Colonic mucosa (tissue), 4 donors: ENCODE data around the gene ABCG1. TPM values are rescaled to one million over a fixed set of nuclear protein-coding genes. Genes with fewer than 3 reads are reported as not detected.

Experiments used
- DNase-seq: peaks from one replicate; pipeline ENCODE4 v3.0.0-alpha.2; 2020
- H3K27ac ChIP-seq: fragments of 200-600 bp; one replicate; pipeline ENCODE4 v1.8.0; 2021
- H3K27me3 ChIP-seq: fragments of 200-600 bp; one replicate; pipeline ENCODE4 v1.8.0; 2021
- H3K36me3 ChIP-seq: fragments of 200-600 bp; one replicate; pipeline ENCODE4 v1.8.0; 2021
- H3K4me1 ChIP-seq: fragments of 200-600 bp; one replicate; pipeline ENCODE4 v1.8.0; 2021; ENCODE audit warnings: mild to moderate bottlenecking
- H3K4me3 ChIP-seq: fragments of 200-600 bp; one replicate; pipeline ENCODE4 v1.8.0; 2021
- H3K9ac ChIP-seq, 2 donors: one replicate each; pipeline ENCODE4 v1.7.0; 2013; ENCODE audit warnings: control low read depth in 2 of 2, low read depth in 2 of 2, low read length in 2 of 2
- H3K9me3 ChIP-seq: fragments of 200-600 bp; one replicate; pipeline ENCODE4 v1.8.0; 2021
- intact Hi-C: fragments of 100-400 bp; cut with DNase I; formaldehyde crosslinking; loops from one replicate; pipeline ENCODE4 v1.14.1; 2022
- total RNA-seq, 2 donors: library from RNA; stranded (reverse); fragmentation: NEBNext Ultra II Directional in 1 of 2; extraction: Animal tissue kit (Norgen Biotek cat#: 25700) in 1 of 2; gene quantifications; one replicate each; pipeline ENCODE4 v1.2.1, GENCODE V29; 2021
- TF ChIP-seq, protein P1 (sequence below): fragments of 200-600 bp; IDR thresholded peaks from one replicate; pipeline ENCODE4 v1.8.0; 2022; ENCODE audit warnings: antibody characterized with exemption, mild to moderate bottlenecking
- donor health status: healthy.
- donor health status: DM: no; HTN: no; CAD: no.
- donor health status: DM: no; HTN: no; CAD: no.

The ABCG1 gene
- total RNA-seq, 2 donors from 2014 or later: 13.8 to 60.0 TPM

DNA sequence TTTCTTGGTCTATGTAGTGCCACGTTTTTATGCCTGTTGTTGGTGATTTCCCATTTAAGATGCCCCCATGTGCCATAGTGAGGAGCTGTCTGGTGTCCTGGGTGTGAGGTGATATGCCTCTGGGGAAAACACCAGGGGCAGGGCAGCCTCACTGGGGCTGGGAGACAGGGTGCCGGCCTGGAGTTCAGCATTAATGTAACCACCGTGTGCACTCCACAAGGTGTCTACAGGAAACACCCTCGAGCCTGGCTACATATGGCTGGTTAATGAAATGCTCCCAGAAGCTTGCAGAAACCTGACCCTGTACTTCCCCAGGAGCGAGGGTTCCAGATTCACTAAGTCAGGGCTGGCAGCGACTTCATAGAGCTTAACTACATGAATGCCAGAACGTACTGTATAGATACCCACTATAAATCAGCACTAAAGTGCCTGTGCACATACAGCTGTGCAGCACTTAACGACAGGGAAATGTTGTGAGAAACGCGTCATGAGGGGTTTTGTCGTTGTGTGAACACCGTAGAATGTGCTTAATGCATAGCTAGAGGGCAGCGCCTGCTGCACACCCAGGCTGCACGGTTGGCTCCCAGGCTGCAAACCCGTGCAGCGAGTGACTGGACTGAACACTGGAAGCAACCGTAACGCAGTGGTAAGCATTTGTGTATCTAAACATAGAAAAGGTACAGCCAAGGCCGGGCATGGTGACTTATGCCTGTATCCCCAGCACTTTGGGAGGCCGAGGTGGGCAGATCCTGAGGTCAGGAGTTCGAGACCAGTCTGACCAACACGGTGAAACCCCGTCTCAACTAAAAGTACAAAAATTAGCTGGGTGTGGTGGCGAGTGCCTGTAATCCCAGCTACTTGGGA, 121.5 kb downstream of the ABCG1 start:
- H3K4me1 ChIP-seq: peaks cover 4% of the 10 kb centered on the region
- TF ChIP-seq, protein P1, sequence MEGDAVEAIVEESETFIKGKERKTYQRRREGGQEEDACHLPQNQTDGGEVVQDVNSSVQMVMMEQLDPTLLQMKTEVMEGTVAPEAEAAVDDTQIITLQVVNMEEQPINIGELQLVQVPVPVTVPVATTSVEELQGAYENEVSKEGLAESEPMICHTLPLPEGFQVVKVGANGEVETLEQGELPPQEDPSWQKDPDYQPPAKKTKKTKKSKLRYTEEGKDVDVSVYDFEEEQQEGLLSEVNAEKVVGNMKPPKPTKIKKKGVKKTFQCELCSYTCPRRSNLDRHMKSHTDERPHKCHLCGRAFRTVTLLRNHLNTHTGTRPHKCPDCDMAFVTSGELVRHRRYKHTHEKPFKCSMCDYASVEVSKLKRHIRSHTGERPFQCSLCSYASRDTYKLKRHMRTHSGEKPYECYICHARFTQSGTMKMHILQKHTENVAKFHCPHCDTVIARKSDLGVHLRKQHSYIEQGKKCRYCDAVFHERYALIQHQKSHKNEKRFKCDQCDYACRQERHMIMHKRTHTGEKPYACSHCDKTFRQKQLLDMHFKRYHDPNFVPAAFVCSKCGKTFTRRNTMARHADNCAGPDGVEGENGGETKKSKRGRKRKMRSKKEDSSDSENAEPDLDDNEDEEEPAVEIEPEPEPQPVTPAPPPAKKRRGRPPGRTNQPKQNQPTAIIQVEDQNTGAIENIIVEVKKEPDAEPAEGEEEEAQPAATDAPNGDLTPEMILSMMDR: no peak
- H3K27ac ChIP-seq: no peak overlapping the region
- DNase-seq: peak; percentile 17
- no peak overlapping the region for H3K4me3 ChIP-seq
- no peaks in the 10 kb centered on the region for H3K27me3 ChIP-seq
- intact Hi-C loops: no loop called here
- no peak overlapping the region for H3K9ac ChIP-seq
- no peaks in the 10 kb centered on the region for H3K9me3 ChIP-seq
- no peaks in the 10 kb centered on the region for H3K36me3 ChIP-seq

- DNase-seq: peak; percentile 16
- Histone ChIP-seq H3K36me3 (no peaks in the 10 kb centered on the region), H3K4me3 (no peak overlapping the region), H3K4me1 (peaks cover 4% of the 10 kb centered on the region), H3K9ac (no peak overlapping the region), H3K27me3 (no peaks in the 10 kb centered on the region), H3K9me3 (no peaks in the 10 kb centered on the region), H3K27ac (no peak overlapping the region)
- TF ChIP-seq, protein P1: no peak
- intact Hi-C loops: no loop called here
These were observed 123.0 kb downstream of the ABCG1 start for GRCh38 chr21:42341776-42342542.

DNA sequence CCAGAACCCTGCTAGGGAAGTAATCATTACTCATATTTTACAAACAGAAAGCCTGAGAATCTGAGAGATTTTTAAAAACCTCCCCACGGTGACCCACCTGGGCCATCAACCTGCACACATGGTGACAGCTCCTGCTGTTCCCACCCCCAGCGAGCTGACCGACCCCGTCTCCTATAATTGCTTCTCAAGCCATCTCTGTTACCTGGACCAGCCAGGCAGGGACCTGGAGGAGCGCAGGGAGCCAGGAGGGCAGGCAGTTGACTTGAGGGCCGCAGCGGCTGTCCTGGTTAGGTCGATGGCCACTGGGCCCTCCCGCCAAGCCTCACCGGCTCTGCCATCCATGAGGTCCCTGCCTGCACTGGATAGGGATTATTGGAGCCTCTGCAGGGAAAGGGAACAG, 124.2 kb downstream of the ABCG1 start:
- Histone ChIP-seq H3K4me1 (peaks cover 2% of the 10 kb centered on the region), H3K9ac (no peak overlapping the region), H3K27ac (no peak overlapping the region), H3K9me3 (no peaks in the 10 kb centered on the region), H3K4me3 (no peak overlapping the region), H3K27me3 (no peaks in the 10 kb centered on the region), H3K36me3 (no peaks in the 10 kb centered on the region)
- TF ChIP-seq, protein P1: no peak
- intact Hi-C loops: no loop called here
- DNase-seq: no peak

GRCh38 chr21:42343556-42343955, 124.6 kb downstream of the ABCG1 start:
- H3K36me3 ChIP-seq: no peaks in the 10 kb centered on the region
- H3K27ac ChIP-seq: no peak overlapping the region
- peak; percentile 15 for DNase-seq
- intact Hi-C loops: no loop called here
- no peaks in the 10 kb centered on the region for H3K4me1 ChIP-seq
- H3K9me3 ChIP-seq: no peaks in the 10 kb centered on the region
- no peak overlapping the region for H3K9ac ChIP-seq
- H3K4me3 ChIP-seq: no peak overlapping the region
- TF ChIP-seq, protein P1: no peak
- no peaks in the 10 kb centered on the region for H3K27me3 ChIP-seq

- peak; percentile 13 for DNase-seq
- TF ChIP-seq, protein P1: no peak
- intact Hi-C loops: no loop called here
These were observed 125.1 kb downstream of the ABCG1 start for GRCh38 chr21:42343963-42344510.

More at GRCh38 chr21:42343963-42344510, 125.1 kb downstream of the ABCG1 start:
- Histone ChIP-seq H3K27ac (no peak overlapping the region), H3K27me3 (no peaks in the 10 kb centered on the region), H3K4me1 (no peaks in the 10 kb centered on the region), H3K9ac (no peak overlapping the region), H3K36me3 (no peaks in the 10 kb centered on the region), H3K4me3 (no peak overlapping the region), H3K9me3 (no peaks in the 10 kb centered on the region)
